ENCODE data around the gene BLVRA.
"Not testable (repeated sequence)": the region's sequence is repeated elsewhere in the genome, so short reads cannot be mapped to it uniquely, and the experiment has no call there.

The BLVRA gene

GRCh38 chr7:43810195-43810941 lies 51.9 kb downstream of the BLVRA start:
- not testable (repeated sequence) for DNase-seq (ENCODE audit: low spot score)

GRCh38 chr7:43815373-43815772 lies 56.9 kb downstream of the BLVRA start:
- DNase-seq (ENCODE audit: low spot score): no peak

GRCh38 chr7:43816046-43816797 lies 57.7 kb downstream of the BLVRA start:
- not testable (repeated sequence) for DNase-seq (ENCODE audit: low spot score)

GRCh38 chr7:43823425-43823824 lies 64.9 kb downstream of the BLVRA start:
- DNase-seq (ENCODE audit: low spot score): not testable (repeated sequence)

- DNase-seq (ENCODE audit: low spot score): no peak
Measured at GRCh38 chr7:43823941-43824340, 65.5 kb downstream of the BLVRA start.

- DNase-seq (ENCODE audit: low spot score): not testable (repeated sequence)
Measured at GRCh38 chr7:43824513-43824912, 66.0 kb downstream of the BLVRA start.

- DNase-seq (ENCODE audit: low spot score): no peak
Measured at GRCh38 chr7:43824963-43825362, 66.5 kb downstream of the BLVRA start.

- DNase-seq (ENCODE audit: low spot score): no peak
Measured at GRCh38 chr7:43825391-43825808, 66.9 kb downstream of the BLVRA start.

- DNase-seq (ENCODE audit: low spot score): not testable (repeated sequence)
Measured at GRCh38 chr7:43830917-43831316, 72.4 kb downstream of the BLVRA start.

- no peak for DNase-seq (ENCODE audit: low spot score)
Measured at GRCh38 chr7:43834463-43835251, 76.2 kb downstream of the BLVRA start.

- no peak for DNase-seq (ENCODE audit: low spot score)
Measured at GRCh38 chr7:43838201-43838658, 79.8 kb downstream of the BLVRA start.

- DNase-seq (ENCODE audit: low spot score): no peak
Measured at GRCh38 chr7:43843296-43843695, 84.8 kb downstream of the BLVRA start.

GRCh38 chr7:43844257-43844656 lies 85.8 kb downstream of the BLVRA start:
- no peak for DNase-seq (ENCODE audit: low spot score)

- no peak for DNase-seq (ENCODE audit: low spot score)
Measured at GRCh38 chr7:43844662-43845061, 86.2 kb downstream of the BLVRA start.

- no peak for DNase-seq (ENCODE audit: low spot score)
Measured at GRCh38 chr7:43847496-43847895, 89.0 kb downstream of the BLVRA start.

GRCh38 chr7:43849047-43849446 lies 90.6 kb downstream of the BLVRA start:
- no peak for DNase-seq (ENCODE audit: low spot score)

GRCh38 chr7:43850348-43851116 lies 92.1 kb downstream of the BLVRA start:
- no peak for DNase-seq (ENCODE audit: low spot score)

GRCh38 chr7:43851805-43852204 lies 93.3 kb downstream of the BLVRA start:
- no peak for DNase-seq (ENCODE audit: low spot score)

GRCh38 chr7:43855176-43855575 lies 96.7 kb downstream of the BLVRA start:
- DNase-seq (ENCODE audit: low spot score): no peak

- DNase-seq (ENCODE audit: low spot score): no peak
Measured at GRCh38 chr7:43856316-43856715, 97.8 kb downstream of the BLVRA start.
